ENCODE measurements around the gene RBMS2. TPM values are rescaled to one million over a fixed set of nuclear protein-coding genes. Genes with fewer than 3 reads are reported as not detected.

Gene RBMS2, protein sequence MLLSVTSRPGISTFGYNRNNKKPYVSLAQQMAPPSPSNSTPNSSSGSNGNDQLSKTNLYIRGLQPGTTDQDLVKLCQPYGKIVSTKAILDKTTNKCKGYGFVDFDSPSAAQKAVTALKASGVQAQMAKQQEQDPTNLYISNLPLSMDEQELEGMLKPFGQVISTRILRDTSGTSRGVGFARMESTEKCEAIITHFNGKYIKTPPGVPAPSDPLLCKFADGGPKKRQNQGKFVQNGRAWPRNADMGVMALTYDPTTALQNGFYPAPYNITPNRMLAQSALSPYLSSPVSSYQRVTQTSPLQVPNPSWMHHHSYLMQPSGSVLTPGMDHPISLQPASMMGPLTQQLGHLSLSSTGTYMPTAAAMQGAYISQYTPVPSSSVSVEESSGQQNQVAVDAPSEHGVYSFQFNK
- polyA plus RNA-seq (2012; ENCODE audit: insufficient read length, low read depth): 5.6 TPM

DNA sequence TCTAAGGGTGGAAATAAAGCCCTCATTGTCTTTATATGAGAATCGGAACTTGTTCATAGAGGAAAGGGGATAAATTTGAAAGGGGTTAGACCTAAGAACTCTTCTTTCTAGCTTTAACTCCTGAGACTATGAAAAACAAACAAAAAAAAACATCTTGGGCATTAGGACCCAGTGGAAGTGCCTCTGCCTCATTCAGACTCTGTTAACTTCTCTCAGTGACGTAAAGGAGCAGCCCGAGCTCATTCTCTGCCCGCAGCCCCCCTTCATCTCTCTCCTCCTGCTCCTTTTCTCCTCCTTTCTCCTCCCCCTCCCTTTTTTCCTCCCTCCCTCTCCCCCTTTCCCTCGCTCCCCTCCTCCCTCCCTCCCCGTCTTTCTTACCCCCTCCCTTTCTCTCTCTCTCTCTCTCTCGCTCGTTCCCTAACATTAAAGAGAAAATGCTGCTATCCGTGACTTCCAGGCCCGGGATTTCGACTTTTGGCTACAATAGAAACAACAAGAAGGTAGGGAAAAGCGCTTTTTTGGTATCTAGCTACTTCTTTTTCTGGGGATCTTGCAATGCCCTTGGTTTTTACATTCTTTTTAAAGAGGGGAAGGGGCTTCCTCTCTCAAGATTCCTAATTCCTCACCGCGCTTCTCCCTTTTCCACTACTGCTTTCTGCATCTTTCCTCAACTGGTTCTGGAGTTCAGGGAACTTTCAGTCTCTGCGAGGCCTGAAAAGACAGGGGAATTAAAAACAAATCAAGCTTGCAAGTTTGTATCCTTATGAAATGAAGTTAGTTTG is at the start of gene RBMS2:
TSS of gene RBMS2 (plus strand) at position 231 of the 782 bp plus-strand sequence. CDS start at position 435, 204 bp downstream.
- no peak for TF ChIP-seq FOXP2 (optimal IDR thresholded peaks at IDR 0.05; ENCODE audit: borderline replicate concordance, extremely low read depth, extremely low read length, insufficient read depth)

DNA sequence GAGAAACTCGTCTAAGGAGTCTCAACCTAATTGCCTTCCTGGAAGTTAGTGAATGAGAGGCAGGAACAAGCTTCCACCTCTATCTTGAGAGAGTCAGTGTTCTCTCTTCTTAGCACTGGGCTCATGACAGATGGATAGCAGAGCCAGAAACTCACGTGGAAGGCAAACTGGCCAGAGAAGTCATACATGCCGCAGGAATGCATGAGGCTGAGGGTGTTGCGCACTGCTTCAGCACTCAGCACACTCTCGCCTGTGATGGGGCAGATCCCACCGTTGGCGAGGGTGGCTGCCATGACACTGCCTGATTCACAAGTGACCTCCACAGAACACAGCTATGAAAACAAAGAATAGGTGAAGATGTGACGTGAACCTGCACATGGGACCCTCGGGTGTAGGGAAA is 47.2 kb upstream of the RBMS2 start:
- TF ChIP-seq FOXP2 (optimal IDR thresholded peaks at IDR 0.05; ENCODE audit: borderline replicate concordance, extremely low read depth, extremely low read length, insufficient read depth) (no peak), SIN3A (IDR thresholded peaks at IDR 0.05; ENCODE audit: borderline replicate concordance, insufficient read depth, low read length) (no peak), POLR2AphosphoS5 (IDR thresholded peaks at IDR 0.05; ENCODE audit: low read depth, low read length) (no peak), TAF1 (IDR thresholded peaks at IDR 0.05; ENCODE audit: borderline replicate concordance, insufficient read depth, low read length) (no peak)
- TF ChIP-seq, protein P1, sequence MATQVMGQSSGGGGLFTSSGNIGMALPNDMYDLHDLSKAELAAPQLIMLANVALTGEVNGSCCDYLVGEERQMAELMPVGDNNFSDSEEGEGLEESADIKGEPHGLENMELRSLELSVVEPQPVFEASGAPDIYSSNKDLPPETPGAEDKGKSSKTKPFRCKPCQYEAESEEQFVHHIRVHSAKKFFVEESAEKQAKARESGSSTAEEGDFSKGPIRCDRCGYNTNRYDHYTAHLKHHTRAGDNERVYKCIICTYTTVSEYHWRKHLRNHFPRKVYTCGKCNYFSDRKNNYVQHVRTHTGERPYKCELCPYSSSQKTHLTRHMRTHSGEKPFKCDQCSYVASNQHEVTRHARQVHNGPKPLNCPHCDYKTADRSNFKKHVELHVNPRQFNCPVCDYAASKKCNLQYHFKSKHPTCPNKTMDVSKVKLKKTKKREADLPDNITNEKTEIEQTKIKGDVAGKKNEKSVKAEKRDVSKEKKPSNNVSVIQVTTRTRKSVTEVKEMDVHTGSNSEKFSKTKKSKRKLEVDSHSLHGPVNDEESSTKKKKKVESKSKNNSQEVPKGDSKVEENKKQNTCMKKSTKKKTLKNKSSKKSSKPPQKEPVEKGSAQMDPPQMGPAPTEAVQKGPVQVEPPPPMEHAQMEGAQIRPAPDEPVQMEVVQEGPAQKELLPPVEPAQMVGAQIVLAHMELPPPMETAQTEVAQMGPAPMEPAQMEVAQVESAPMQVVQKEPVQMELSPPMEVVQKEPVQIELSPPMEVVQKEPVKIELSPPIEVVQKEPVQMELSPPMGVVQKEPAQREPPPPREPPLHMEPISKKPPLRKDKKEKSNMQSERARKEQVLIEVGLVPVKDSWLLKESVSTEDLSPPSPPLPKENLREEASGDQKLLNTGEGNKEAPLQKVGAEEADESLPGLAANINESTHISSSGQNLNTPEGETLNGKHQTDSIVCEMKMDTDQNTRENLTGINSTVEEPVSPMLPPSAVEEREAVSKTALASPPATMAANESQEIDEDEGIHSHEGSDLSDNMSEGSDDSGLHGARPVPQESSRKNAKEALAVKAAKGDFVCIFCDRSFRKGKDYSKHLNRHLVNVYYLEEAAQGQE (IDR thresholded peaks at IDR 0.05; ENCODE audit: insufficient read depth in 1 of 2, low read depth in 2 of 2, low read length in 2 of 2): no peak

DNA sequence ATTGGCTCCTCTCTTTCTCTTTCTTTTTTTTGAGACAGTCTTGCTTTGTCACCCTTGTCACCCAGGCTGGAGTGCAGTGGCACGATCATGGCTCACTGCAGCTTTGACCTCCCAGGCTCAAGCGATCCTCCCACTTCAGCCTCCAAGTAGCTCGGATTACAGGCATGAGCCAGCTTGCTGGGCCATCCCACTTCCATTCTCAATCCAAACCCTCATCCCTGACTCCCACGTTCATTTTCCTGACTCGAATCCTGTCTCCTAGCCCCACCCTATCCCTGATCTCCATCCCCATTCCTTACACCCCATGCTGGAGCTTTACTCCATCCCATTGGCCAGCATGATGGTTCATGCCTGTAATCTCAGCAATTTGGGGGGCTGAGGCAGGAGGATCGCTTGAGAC is 45.5 kb upstream of the RBMS2 start:
- no peak for TF ChIP-seq POLR2AphosphoS5 (IDR thresholded peaks at IDR 0.05; ENCODE audit: low read depth, low read length)
- no peak for TF ChIP-seq TAF1 (IDR thresholded peaks at IDR 0.05; ENCODE audit: borderline replicate concordance, insufficient read depth, low read length)
- no peak for TF ChIP-seq SIN3A (IDR thresholded peaks at IDR 0.05; ENCODE audit: borderline replicate concordance, insufficient read depth, low read length)
- TF ChIP-seq FOXP2 (optimal IDR thresholded peaks at IDR 0.05; ENCODE audit: borderline replicate concordance, extremely low read depth, extremely low read length, insufficient read depth): no peak
- TF ChIP-seq, protein P1 (IDR thresholded peaks at IDR 0.05; ENCODE audit: insufficient read depth in 1 of 2, low read depth in 2 of 2, low read length in 2 of 2): no peak

DNA sequence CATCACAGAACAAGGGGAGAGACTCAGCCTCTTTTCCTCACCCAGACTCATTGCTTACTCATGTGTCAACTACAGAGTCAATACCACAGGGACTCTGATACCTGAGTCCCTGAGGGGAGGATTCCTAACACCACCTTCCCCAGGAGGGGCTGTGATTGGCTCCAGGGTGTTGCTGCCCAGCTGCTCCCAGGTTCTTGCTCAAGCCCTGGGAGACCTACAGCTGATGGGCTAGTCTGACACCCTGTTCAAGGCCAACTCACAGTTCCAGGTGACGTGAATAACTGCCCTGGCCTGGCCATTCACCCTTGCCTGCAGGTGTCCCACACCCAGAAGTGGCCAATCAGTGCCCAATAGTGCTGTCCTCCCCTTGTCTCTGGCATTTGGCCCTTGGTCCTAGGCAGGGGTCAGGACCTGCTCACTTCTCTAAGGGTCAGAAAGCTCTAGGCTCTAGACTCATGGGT is 44.6 kb upstream of the RBMS2 start:
- TF ChIP-seq SIN3A (IDR thresholded peaks at IDR 0.05; ENCODE audit: borderline replicate concordance, insufficient read depth, low read length) (no peak), POLR2AphosphoS5 (IDR thresholded peaks at IDR 0.05; ENCODE audit: low read depth, low read length) (no peak), FOXP2 (optimal IDR thresholded peaks at IDR 0.05; ENCODE audit: borderline replicate concordance, extremely low read depth, extremely low read length, insufficient read depth) (no peak), TAF1 (IDR thresholded peaks at IDR 0.05; ENCODE audit: borderline replicate concordance, insufficient read depth, low read length) (no peak)
- TF ChIP-seq, protein P1 (IDR thresholded peaks at IDR 0.05; ENCODE audit: insufficient read depth in 1 of 2, low read depth in 2 of 2, low read length in 2 of 2): no peak

DNA sequence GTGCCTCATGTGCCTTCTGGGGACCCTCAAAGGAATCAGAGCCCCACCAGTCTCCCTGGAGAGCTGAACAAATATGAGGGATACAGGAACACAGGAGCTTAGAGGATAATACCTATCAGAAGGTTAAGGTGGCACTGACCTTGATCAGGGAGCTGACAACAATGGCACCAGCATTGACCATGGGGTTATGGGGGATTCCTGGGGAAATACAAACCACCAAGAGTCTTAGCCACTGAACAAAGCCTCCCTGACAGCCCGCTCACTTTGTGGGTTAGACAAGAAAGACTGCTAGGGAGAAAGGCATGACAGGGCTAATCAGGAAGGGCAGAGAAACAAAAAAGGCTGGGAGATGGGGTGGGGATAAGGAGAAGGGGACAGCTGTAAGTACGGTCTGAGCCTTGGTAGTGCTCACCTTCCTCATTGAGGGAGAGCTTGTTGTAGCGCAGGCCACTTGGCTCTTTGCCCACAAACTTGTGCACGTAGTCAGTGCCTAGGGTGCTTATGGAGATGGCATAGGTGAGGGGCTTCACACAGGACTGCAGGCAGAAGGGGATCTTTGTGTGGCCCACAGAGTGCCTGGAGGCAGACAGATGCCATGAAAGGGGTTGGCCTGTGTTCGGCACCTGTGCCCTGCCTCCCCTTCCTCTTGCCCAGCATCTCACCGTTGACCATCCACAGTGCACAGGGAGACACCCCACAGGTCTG is 43.9 kb upstream of the RBMS2 start:
- TF ChIP-seq FOXP2 (optimal IDR thresholded peaks at IDR 0.05; ENCODE audit: borderline replicate concordance, extremely low read depth, extremely low read length, insufficient read depth): no peak
- TF ChIP-seq SIN3A (IDR thresholded peaks at IDR 0.05; ENCODE audit: borderline replicate concordance, insufficient read depth, low read length): no peak
- TF ChIP-seq TAF1 (IDR thresholded peaks at IDR 0.05; ENCODE audit: borderline replicate concordance, insufficient read depth, low read length): no peak
- no peak for TF ChIP-seq POLR2AphosphoS5 (IDR thresholded peaks at IDR 0.05; ENCODE audit: low read depth, low read length)
